ENCODE results near the gene PDE3A.
"Not testable (repeated sequence)": the region's sequence is repeated elsewhere in the genome, so short reads cannot be mapped to it uniquely, and the experiment has no call there.

PDE3A gene

DNA sequence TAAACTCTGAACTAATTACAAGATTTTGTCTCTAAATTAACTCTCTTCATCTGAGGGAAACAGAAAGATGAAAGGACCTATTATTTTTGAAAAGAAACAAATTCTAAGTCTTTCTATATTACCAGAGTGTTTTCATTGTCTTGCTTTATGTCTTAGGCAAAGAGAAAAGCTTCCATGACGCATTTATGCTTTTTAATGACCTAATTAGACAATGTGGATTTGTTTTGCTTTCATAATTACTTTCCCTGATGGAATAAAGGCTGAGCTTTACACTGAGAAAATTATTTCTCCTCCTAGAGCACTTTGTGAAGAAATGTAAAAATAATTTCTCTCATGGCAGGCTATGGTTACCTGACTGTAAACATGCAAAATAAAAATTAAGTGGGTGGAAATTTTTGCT is 188.8 kb downstream of the PDE3A start:
- no peak for DNase-seq

DNA sequence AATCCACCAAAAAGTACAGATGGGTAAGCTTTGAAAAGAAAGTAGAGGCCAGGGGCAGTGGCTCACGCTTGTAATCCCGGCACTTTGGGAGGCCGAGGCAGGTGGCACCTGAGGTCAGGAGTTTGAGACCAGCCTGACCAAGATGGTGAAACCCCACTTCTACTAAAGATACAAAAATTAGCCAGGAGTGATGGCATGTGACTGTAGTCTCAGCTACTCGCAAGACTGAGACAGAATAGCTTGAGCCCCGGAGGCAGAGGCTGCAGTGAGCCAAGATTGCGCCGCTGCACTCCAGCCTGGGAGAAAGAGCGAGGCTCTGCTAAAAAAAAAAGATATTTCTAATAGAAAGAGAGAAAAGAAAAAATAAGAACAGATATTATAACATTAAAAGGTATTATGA is 192.6 kb downstream of the PDE3A start:
- DNase-seq, result no peak

DNA sequence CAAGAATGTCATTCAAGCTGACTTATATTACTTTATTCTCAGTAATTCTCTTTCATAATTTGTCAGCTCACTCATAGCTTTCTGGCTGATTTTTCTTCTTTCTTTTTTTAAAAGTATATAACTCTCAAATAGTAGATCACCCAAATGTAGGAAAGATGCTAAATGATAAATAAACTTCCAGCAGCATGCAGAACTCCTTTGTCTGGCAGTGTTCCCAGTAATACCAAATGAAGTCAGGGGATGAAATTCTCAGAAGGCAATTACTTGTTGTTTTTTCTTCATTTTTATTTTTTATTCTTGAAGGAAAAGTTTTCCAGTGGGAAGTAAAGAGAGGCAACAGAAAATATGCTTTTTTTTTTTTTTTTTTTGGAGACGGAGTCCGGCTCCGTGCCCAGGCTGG is 193.5 kb downstream of the PDE3A start:
- DNase-seq, result peak; percentile 12

- DNase-seq, result peak; percentile 37
These were observed 199.1 kb downstream of the PDE3A start for GRCh38 chr12:20567413-20567812.

DNA sequence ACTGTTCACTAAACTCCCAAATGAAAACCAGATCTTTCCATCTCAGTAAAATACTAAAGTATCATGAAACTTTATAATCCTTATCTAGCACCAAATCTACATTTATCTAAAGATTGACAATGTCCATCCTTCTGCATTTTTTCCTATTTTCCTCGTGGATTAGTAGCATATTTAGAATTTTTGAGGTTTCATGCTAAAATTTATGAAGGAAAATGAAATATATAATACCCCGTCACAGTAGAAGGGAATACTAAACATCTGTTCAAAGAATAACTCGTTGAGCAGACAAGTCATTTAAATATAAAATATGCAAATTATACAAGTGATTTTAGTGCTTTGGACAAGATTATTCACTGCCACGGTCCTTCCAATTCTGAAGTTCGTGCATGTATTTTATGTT is 204.1 kb downstream of the PDE3A start:
- DNase-seq, result peak; percentile 12

DNA sequence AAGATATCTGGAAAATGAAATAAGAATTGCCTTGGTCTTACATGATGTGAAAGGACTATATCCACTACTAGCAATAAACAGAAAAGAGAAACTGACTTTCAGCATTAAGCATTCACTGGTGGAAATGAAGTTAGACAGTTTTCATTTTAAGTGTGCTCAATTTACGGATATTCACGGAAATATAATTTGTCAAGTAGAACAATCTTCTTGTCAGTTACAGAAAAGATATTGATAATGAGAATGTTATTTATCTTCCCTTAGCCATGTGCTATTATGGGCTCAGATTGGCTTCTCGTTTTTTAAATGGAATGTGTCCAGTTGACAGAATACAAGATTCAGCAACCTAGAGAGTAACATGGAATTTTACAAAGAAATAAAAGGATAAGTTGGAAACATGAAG is 208.2 kb downstream of the PDE3A start:
- no peak for DNase-seq

DNA sequence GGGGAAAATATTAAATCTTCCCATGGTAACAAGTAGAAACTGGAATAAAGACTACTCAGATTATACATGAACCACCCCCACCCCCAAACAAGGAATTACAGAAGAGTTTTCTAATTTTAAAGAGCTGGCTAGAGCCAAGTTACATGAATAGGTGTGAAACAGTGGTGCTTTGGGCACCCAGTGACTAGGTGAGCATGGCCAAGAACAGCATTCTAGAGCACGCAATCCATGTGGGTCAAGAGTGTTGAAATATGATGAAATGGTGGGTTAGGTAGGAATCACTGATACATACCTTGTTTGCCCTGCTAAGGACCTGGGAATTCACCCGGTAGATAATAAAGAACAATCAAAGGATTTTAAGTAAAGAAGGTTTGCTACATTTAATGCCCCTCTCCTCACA is 208.7 kb downstream of the PDE3A start:
- DNase-seq, result no peak

- no peak for DNase-seq
These were observed 209.8 kb downstream of the PDE3A start for GRCh38 chr12:20578142-20578541.

DNA sequence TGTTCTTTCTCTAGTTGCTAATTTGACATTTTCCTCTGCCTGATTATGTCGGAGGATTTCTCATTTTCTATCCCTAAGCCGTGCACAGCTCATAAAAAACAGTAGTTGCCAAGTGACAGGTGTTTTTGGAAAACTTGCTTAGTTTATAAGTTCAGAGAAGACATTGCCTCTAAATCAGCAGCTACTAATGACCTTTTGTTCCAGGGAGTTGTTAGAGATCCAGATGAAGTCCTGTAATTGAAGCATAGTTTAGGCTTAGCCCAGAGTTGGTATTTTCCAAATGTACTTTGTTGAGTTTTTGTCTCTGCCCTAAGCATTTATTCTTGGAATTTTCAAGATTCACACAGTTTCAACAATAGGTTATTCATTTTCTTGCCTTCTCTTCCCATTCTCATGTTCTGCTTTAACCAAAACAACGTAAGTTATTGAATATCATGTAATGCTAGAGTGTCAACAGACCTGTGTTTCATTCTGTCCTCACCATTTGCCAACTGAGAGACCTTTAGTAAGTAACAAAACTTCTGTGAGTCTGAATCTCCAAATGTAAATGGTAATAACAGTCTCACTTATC is 216.8 kb downstream of the PDE3A start:
- no peak for DNase-seq

DNA sequence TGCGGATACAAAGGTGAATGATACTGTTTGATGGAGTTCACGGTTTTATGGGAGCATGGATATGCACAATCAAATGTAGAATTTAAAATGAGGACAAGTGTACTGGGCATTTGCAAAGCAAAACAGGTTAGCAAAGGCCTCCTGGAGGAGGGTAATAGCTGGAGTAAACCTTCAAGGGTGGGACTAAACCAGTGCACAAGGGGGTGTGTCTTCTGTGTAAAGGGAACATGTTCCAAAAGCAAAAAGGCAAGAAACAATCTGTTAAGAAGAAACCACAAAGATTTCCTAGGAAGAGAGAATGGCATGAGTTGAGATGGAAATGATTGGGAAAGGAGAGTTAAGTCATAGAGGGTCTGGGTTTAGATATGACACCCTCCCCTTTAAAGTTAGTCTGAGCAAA is 217.6 kb downstream of the PDE3A start:
- no peak for DNase-seq

GRCh38 chr12:20588042-20588441 is 219.7 kb downstream of the PDE3A start:
- DNase-seq, result no peak

GRCh38 chr12:20590570-20590969 is 222.2 kb downstream of the PDE3A start:
- DNase-seq, result no peak

GRCh38 chr12:20592556-20592955 is 224.2 kb downstream of the PDE3A start:
- DNase-seq, result no peak

DNA sequence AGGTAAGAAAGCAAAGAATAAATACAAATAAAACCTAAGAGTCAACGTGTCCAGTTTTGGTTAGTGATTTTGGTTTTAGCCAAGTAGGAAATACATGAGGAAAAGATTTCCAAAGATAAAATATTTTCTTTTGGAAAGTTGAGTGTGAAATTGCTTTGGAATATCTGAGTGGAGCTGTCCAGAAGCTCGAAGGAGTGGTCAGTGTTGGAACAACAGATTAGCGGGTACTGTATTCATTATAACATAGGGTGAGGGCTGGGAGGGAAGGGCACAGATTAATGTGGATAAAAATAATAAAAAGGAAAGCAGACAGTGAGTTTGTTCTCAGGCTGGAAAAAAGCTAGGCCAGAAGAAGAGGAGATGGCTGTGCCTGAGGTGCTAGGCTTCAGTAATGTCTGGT is 225.3 kb downstream of the PDE3A start:
- no peak for DNase-seq

- no peak for DNase-seq
These were observed 227.7 kb downstream of the PDE3A start for GRCh38 chr12:20596061-20596460.

DNA sequence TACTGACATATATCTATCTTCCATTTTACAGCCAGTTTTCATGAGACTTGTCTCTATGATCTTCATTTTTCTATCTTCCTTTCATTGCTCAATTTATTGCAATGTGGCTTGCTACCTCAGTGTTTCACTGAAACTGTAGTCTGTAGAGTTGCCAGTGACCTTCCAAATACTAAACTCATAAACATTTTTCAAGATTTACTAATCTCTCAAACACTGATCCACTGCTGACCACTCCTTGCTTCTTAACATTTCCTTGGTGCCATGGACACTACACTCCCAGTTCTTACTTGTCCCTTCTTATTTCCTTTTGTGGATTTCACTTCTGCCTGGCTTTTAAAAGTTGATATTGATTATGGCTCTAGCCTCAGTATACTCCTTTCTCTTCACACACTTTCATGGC is 231.4 kb downstream of the PDE3A start:
- DNase-seq, result no peak

DNA sequence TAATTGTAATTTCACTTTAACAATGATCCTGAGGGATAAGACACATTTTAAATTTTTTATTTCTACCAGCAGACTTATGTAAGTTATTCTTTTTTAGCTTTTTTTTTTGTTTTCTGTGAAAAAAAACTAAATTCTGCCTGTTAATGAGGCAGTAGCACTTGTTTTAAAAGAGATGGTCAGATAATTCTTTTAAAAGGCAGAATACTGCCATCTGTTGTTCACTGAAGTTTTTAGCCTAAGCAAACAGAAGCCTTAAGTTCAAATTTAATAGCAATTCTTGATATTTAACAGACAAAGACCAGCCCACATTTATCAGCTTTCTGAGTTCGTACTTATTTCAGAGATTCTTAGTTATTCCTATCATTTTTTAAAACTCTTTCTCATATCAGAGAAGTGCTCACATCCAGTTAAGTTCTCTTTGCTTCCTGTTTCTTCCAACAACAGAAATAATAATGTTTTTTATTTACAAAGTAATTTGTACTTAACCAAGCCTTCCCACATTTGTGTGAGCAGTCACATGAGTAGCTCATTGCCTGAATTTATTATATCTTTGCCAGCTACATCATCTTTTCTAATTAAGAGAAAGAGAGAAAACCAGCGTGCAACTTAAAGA is 233.4 kb downstream of the PDE3A start:
- peak; percentile 49 for DNase-seq

GRCh38 chr12:20602641-20603391 is 234.5 kb downstream of the PDE3A start:
- peak; percentile 92 for DNase-seq

DNA sequence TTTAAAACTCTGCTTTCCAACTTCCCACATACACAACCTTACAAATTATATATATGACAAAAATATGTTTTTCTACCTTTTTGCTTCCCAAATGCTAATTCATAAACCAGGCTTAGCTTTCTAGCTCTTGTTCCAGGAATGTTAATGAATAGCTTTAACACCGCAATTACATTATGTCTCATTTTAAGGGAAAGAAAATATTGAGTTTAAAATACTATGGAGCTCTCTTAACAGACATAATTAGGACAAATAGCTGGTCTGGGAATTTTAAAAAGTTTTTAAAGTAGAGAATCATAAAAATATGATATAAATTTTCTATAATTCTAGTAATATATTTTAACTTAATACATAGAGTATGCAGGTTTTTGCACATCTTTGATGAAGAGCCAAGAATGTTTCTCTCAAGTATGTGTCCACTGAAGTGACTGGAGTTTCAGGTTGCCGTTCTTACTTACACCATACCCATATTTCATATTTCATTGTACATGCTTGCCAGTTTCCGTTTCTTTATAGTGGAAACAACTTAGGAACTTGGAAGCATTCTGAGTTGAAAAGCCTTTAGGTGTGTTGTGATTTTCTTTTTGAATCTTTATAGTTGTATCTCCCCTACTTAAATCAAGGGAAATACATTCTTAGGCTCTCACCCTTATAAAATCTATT is 236.2 kb downstream of the PDE3A start:
- no peak for DNase-seq

DNA sequence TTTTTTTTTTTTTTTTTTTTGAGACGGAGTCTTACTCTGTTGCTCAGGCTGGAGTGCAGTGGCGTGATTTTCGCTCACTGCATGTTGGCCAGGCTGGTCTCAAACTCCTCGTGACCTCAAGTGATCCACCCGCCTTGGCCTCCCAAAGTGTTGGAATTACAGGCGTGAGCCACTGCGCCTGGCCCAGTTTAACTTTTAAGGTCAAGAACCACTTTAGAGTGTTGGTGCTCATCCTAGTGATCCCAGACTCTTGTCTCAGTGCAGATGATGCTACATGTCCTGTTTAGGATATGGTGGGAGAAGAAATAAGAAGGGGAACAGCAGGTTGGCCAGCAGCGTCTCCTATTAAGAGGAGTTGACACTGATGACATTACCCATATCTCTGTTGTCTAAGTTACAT is 246.7 kb downstream of the PDE3A start:
- DNase-seq, result not testable (repeated sequence)

- no peak for DNase-seq
These were observed 247.8 kb downstream of the PDE3A start for GRCh38 chr12:20616093-20616492.

GRCh38 chr12:20620261-20620660 is 251.9 kb downstream of the PDE3A start:
- DNase-seq, result peak; percentile 27

GRCh38 chr12:20624718-20625117 is 256.4 kb downstream of the PDE3A start:
- peak; percentile 58 for DNase-seq

DNA sequence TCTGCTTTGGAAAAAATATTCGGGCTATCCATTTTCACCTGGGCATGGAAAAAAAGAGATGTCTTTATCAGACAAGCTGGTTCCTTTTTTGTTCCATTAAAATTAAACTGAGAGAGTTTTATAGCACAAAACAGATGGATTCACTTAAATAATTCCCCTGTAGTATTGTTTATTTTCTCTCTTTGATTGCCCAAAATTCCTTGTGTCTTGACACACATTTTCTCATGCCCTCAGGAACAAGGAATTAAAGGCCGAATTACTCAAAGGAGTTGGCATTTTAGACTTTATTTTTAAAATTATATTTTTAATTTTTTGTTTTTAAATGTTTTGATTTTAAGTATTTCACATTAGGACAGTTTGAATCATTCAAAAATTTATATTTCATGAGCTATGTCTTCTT is 257.2 kb downstream of the PDE3A start:
- DNase-seq, result no peak
